Measurements from ENCODE around the gene LYRM2.

The LYRM2 gene

GRCh38 chr6:89591745-89592144 lies 46.8 kb downstream of the LYRM2 start:
- no peak for DNase-seq (ENCODE audit: low spot score)

- DNase-seq (ENCODE audit: low spot score), result no peak
Observed at GRCh38 chr6:89590133-89590532, 48.4 kb downstream of the LYRM2 start.

- no peak for DNase-seq (ENCODE audit: low spot score)
Observed at GRCh38 chr6:89589297-89590025, 49.1 kb downstream of the LYRM2 start.

GRCh38 chr6:89585154-89585553 lies 53.4 kb downstream of the LYRM2 start:
- no peak for DNase-seq (ENCODE audit: low spot score)

- DNase-seq (ENCODE audit: low spot score), result no peak
Observed at GRCh38 chr6:89584539-89584938, 54.0 kb downstream of the LYRM2 start.

- no peak for DNase-seq (ENCODE audit: low spot score)
Observed at GRCh38 chr6:89583559-89583958, 55.0 kb downstream of the LYRM2 start.

- DNase-seq (ENCODE audit: low spot score), result no peak
Observed at GRCh38 chr6:89582669-89583325, 55.8 kb downstream of the LYRM2 start.

- DNase-seq (ENCODE audit: low spot score), result no peak
Observed at GRCh38 chr6:89581689-89582088, 56.9 kb downstream of the LYRM2 start.

- DNase-seq (ENCODE audit: low spot score), result no peak
Observed at GRCh38 chr6:89580997-89581666, 57.4 kb downstream of the LYRM2 start.

- DNase-seq (ENCODE audit: low spot score), result no peak
Observed at GRCh38 chr6:89575562-89575960, 63.0 kb downstream of the LYRM2 start.

- no peak for DNase-seq (ENCODE audit: low spot score)
Observed at GRCh38 chr6:89574910-89575561, 63.5 kb downstream of the LYRM2 start.

GRCh38 chr6:89567630-89568390 lies 70.7 kb downstream of the LYRM2 start:
- DNase-seq (ENCODE audit: low spot score), result no peak

- DNase-seq (ENCODE audit: low spot score), result no peak
Observed at GRCh38 chr6:89566930-89567629, 71.5 kb downstream of the LYRM2 start.

- no peak for DNase-seq (ENCODE audit: low spot score)
Observed at GRCh38 chr6:89566008-89566800, 72.3 kb downstream of the LYRM2 start.

- DNase-seq (ENCODE audit: low spot score), result no peak
Observed at GRCh38 chr6:89564752-89565427, 73.7 kb downstream of the LYRM2 start.

- no peak for DNase-seq (ENCODE audit: low spot score)
Observed at GRCh38 chr6:89563866-89564265, 74.7 kb downstream of the LYRM2 start.

GRCh38 chr6:89562093-89562973 lies 76.2 kb downstream of the LYRM2 start:
- DNase-seq (ENCODE audit: low spot score), result no peak

- DNase-seq (ENCODE audit: low spot score), result no peak
Observed at GRCh38 chr6:89559487-89559886, 79.1 kb downstream of the LYRM2 start.

GRCh38 chr6:89555806-89556205 lies 82.7 kb downstream of the LYRM2 start:
- no peak for DNase-seq (ENCODE audit: low spot score)
